GM12873 (cell line): ENCODE measurements around the gene TMEM167A.

Source experiments
- CTCF ChIP-seq: IDR thresholded peaks from 2 replicates; pipeline ENCODE4 v1.5.1; 2012; ENCODE audit warnings: low read depth, mild to moderate bottlenecking, moderate library complexity, low read length, control low read depth; ENCODE audit not compliant: insufficient read depth; ENCODE audit errors: missing control alignments

Gene TMEM167A

GRCh38 chr5:83097689-83098231 is 20.6 kb upstream of the TMEM167A start:
- no peak for TF ChIP-seq CTCF

GRCh38 chr5:83096660-83097339 is 19.6 kb upstream of the TMEM167A start:
- no peak for TF ChIP-seq CTCF

GRCh38 chr5:83095957-83096539 is 18.9 kb upstream of the TMEM167A start:
- no peak for TF ChIP-seq CTCF

- no peak for TF ChIP-seq CTCF
These were observed 18.2 kb upstream of the TMEM167A start for GRCh38 chr5:83095163-83095956.

GRCh38 chr5:83093692-83094091 is 16.5 kb upstream of the TMEM167A start:
- no peak for TF ChIP-seq CTCF

GRCh38 chr5:83092619-83093018 is 15.4 kb upstream of the TMEM167A start:
- no peak for TF ChIP-seq CTCF

GRCh38 chr5:83090169-83090568 is 13.0 kb upstream of the TMEM167A start:
- no peak for TF ChIP-seq CTCF
